HEK293 (cell line): ENCODE results near the gene SERPINB6.

Experiments
- CTCF ChIA-PET: fragments of 350-600 bp; formaldehyde crosslinking; extraction: SDS; loops from one replicate; lab custom pipeline; 2021; ENCODE audit warnings: antibody characterized with exemption; lab: Yijun Ruan, JAX
- POLR2A ChIA-PET: fragments of 300-600 bp; formaldehyde crosslinking; extraction: SDS; loops from one replicate; lab custom pipeline; 2020; ENCODE audit warnings: antibody characterized with exemption, inconsistent platforms; lab: Yijun Ruan, JAX
- H3K27ac ChIP-seq: fragments of 200-500 bp; sonication (Bioruptor generic); 2 replicates; pipeline ENCODE4 v1.5.1; 2014; ENCODE audit warnings: low read depth, low read length, control low read depth, inconsistent platforms; ENCODE audit errors: extremely low read depth
- H3K36me3 ChIP-seq, 2 experiments: fragments of 200-500 bp in 1 of 2; sonication (Bioruptor generic) in 1 of 2; 1 replicate in 1 of 2; 2 replicates in 1 of 2; pipeline ENCODE4 v1.5.1; 2014 to 2017; ENCODE audit warnings: inconsistent platforms in 2 of 2, low read length in 2 of 2; ENCODE audit not compliant: control insufficient read depth in 2 of 2, insufficient read depth in 1 of 2
- H3K4me1 ChIP-seq: fragments of 200-500 bp; sonication (Bioruptor generic); 2 replicates; pipeline ENCODE4 v1.5.1; 2014; ENCODE audit warnings: mild to moderate bottlenecking, low read length, inconsistent platforms; ENCODE audit not compliant: control insufficient read depth, insufficient read depth
- H3K4me3 ChIP-seq: 2 replicates; pipeline ENCODE4 v1.5.1; 2011; ENCODE audit warnings: low read depth, mild to moderate bottlenecking, control low read depth, low read length, moderate library complexity
- H3K9me3 ChIP-seq: fragments of 200-500 bp; sonication (Bioruptor generic); 2 replicates; pipeline ENCODE4 v1.5.1; 2014; ENCODE audit warnings: low read depth, low read length, inconsistent platforms; ENCODE audit not compliant: control insufficient read depth, insufficient read depth
- CTCF ChIP-seq: fragments of 450-650 bp; formaldehyde crosslinking; IDR thresholded peaks from 2 replicates; pipeline ENCODE4 v1.5.1; 2016; ENCODE audit warnings: missing biosample characterization, missing genetic modification characterization
- GFI1B ChIP-seq: fragments of 450-650 bp; formaldehyde crosslinking; IDR thresholded peaks from 2 replicates; pipeline ENCODE4 v1.5.1; 2016; ENCODE audit warnings: missing biosample characterization, missing genetic modification characterization
- HIC1 ChIP-seq: fragments of 450-650 bp; formaldehyde crosslinking; IDR thresholded peaks from 2 replicates; pipeline ENCODE4 v1.5.1; 2016; ENCODE audit warnings: missing biosample characterization, missing genetic modification characterization
- HOXA7 ChIP-seq: sonication (generic); formaldehyde crosslinking; IDR thresholded peaks from 2 replicates; pipeline ENCODE4 v1.8.1; 2022; ENCODE audit warnings: missing genetic modification reagents, borderline replicate concordance
- KLF7 ChIP-seq: fragments of 450-650 bp; formaldehyde crosslinking; IDR thresholded peaks from 2 replicates; pipeline ENCODE4 v1.5.1; 2016; ENCODE audit warnings: missing biosample characterization, missing genetic modification characterization, borderline replicate concordance
- MYNN ChIP-seq: fragments of 450-650 bp; formaldehyde crosslinking; IDR thresholded peaks from 2 replicates; pipeline ENCODE4 v1.5.1; 2016; ENCODE audit warnings: missing biosample characterization, missing genetic modification characterization, borderline replicate concordance
- ZBTB1 ChIP-seq: fragments of 450-650 bp; formaldehyde crosslinking; IDR thresholded peaks from 2 replicates; pipeline ENCODE4 v1.5.1; 2016; ENCODE audit warnings: missing biosample characterization, missing genetic modification characterization
- ZBTB17 ChIP-seq: fragments of 450-650 bp; formaldehyde crosslinking; IDR thresholded peaks from 2 replicates; pipeline ENCODE4 v1.5.1; 2016; ENCODE audit warnings: missing biosample characterization, missing genetic modification characterization
- ZBTB44 ChIP-seq: fragments of 450-650 bp; IDR thresholded peaks from 2 replicates; pipeline ENCODE4 v1.5.1; 2018; ENCODE audit warnings: missing biosample characterization, mild to moderate bottlenecking, missing genetic modification characterization
- ZBTB48 ChIP-seq: fragments of 450-650 bp; formaldehyde crosslinking; IDR thresholded peaks from 2 replicates; pipeline ENCODE4 v1.5.1; 2016; ENCODE audit warnings: missing biosample characterization, missing genetic modification characterization
- ZBTB8A ChIP-seq: fragments of 450-650 bp; formaldehyde crosslinking; IDR thresholded peaks from 2 replicates; pipeline ENCODE4 v1.5.1; 2016; ENCODE audit warnings: missing biosample characterization, missing genetic modification characterization
- ZFP3 ChIP-seq: fragments of 450-650 bp; formaldehyde crosslinking; IDR thresholded peaks from 2 replicates; pipeline ENCODE4 v1.5.1; 2016; ENCODE audit warnings: low read depth, missing biosample characterization, missing genetic modification characterization
- ZIC2 ChIP-seq: fragments of 450-650 bp; formaldehyde crosslinking; IDR thresholded peaks from 2 replicates; pipeline ENCODE4 v1.5.1; 2016; ENCODE audit warnings: missing biosample characterization, missing genetic modification characterization
- ZNF114 ChIP-seq: fragments of 450-650 bp; formaldehyde crosslinking; IDR thresholded peaks from 2 replicates; pipeline ENCODE4 v1.5.0; 2017; ENCODE audit warnings: missing biosample characterization, missing genetic modification characterization
- ZNF121 ChIP-seq: fragments of 450-650 bp; formaldehyde crosslinking; IDR thresholded peaks from 2 replicates; pipeline ENCODE4 v1.5.1; 2016; ENCODE audit warnings: missing biosample characterization, missing genetic modification characterization
- ZNF19 ChIP-seq: fragments of 450-650 bp; formaldehyde crosslinking; IDR thresholded peaks from 2 replicates; pipeline ENCODE4; 2016; ENCODE audit warnings: missing biosample characterization, missing genetic modification characterization, low read depth
- ZNF2 ChIP-seq: fragments of 450-650 bp; formaldehyde crosslinking; IDR thresholded peaks from 2 replicates; pipeline ENCODE4 v1.5.1; 2016; ENCODE audit warnings: missing biosample characterization, missing genetic modification characterization
- ZNF24 ChIP-seq: fragments of 450-650 bp; formaldehyde crosslinking; IDR thresholded peaks from 2 replicates; pipeline ENCODE4 v1.5.1; 2016; ENCODE audit warnings: missing biosample characterization, missing genetic modification characterization
- ZNF341 ChIP-seq: fragments of 450-650 bp; formaldehyde crosslinking; IDR thresholded peaks from 2 replicates; pipeline ENCODE4; 2016; ENCODE audit warnings: low read depth, missing biosample characterization, missing genetic modification characterization
- ZNF416 ChIP-seq: fragments of 450-650 bp; formaldehyde crosslinking; IDR thresholded peaks from 2 replicates; pipeline ENCODE4 v1.5.1; 2016; ENCODE audit warnings: missing biosample characterization, missing genetic modification characterization
- ZNF488 ChIP-seq: fragments of 450-650 bp; formaldehyde crosslinking; IDR thresholded peaks from 2 replicates; pipeline ENCODE4 v1.5.1; 2016; ENCODE audit warnings: missing biosample characterization, missing genetic modification characterization
- ZNF514 ChIP-seq: fragments of 450-650 bp; formaldehyde crosslinking; IDR thresholded peaks from 2 replicates; pipeline ENCODE4 v1.5.1; 2016; ENCODE audit warnings: missing biosample characterization, missing genetic modification characterization
- ZNF544 ChIP-seq: fragments of 450-650 bp; formaldehyde crosslinking; IDR thresholded peaks from 2 replicates; pipeline ENCODE4 v1.5.0; 2017; ENCODE audit warnings: missing biosample characterization, missing genetic modification characterization
- ZNF555 ChIP-seq: fragments of 450-650 bp; formaldehyde crosslinking; conservative IDR thresholded peaks from 2 replicates; pipeline ENCODE4 v1.5.1; 2017; ENCODE audit warnings: missing biosample characterization, mild to moderate bottlenecking, missing genetic modification characterization, inconsistent platforms
- ZNF585B ChIP-seq: fragments of 450-650 bp; formaldehyde crosslinking; IDR thresholded peaks from 2 replicates; pipeline ENCODE4 v1.5.1; 2016; ENCODE audit warnings: missing biosample characterization, missing genetic modification characterization
- ZNF704 ChIP-seq: fragments of 450-650 bp; formaldehyde crosslinking; IDR thresholded peaks from 2 replicates; pipeline ENCODE4 v1.5.1; 2016; ENCODE audit warnings: missing biosample characterization, missing genetic modification characterization
- ZNF747 ChIP-seq: fragments of 450-650 bp; formaldehyde crosslinking; IDR thresholded peaks from 2 replicates; pipeline ENCODE4 v1.5.1; 2016; ENCODE audit warnings: missing biosample characterization, missing genetic modification characterization
- ZNF768 ChIP-seq: fragments of 450-650 bp; formaldehyde crosslinking; IDR thresholded peaks from 2 replicates; pipeline ENCODE4 v1.5.1; 2018; ENCODE audit warnings: missing biosample characterization, mild to moderate bottlenecking, missing genetic modification characterization
- ZNF830 ChIP-seq: fragments of 450-650 bp; IDR thresholded peaks from 2 replicates; pipeline ENCODE4 v1.5.0; 2018; ENCODE audit warnings: missing biosample characterization, missing genetic modification characterization, low read depth, mild to moderate bottlenecking, moderate library complexity
- ZSCAN30 ChIP-seq: fragments of 450-650 bp; IDR thresholded peaks from 2 replicates; pipeline ENCODE4 v1.5.1; 2018; ENCODE audit warnings: missing biosample characterization, mild to moderate bottlenecking, missing genetic modification characterization, moderate library complexity

Gene SERPINB6

GRCh38 chr6:2970753-2971419, 481 bp downstream of the SERPINB6 start:
- Histone ChIP-seq H3K36me3 (peaks cover 0 to 4% of the 10 kb centered on the region in 2 experiments; a peak in 1 of 3 replicates), H3K4me1 (peaks cover 6% of the 10 kb centered on the region), H3K9me3 (no peaks in the 10 kb centered on the region), H3K27ac (peak overlapping the region; percentile 90), H3K4me3 (peak overlapping the region; percentile 70)
- ChIA-PET CTCF (interaction anchor here (0.6 to 1.6 kb wide), 3 partner anchors 9 to 73 kb away, joined by 3 to 5 read pairs (median 3); no protein-coding TSS in a partner anchor), POLR2A (interaction anchor here (0.5 to 2.0 kb wide), 8 partner anchors 9 to 53 kb away, joined by 3 to 25 read pairs (median 6); partner anchors contain the start of gene NQO2)
- no peak for TF ChIP-seq ZNF555 (tag by site-specific recombination)
- no peak for TF ChIP-seq ZNF830 (tag by site-specific recombination)
- TF ChIP-seq ZBTB1: no peak
- TF ChIP-seq ZBTB8A (tag by site-specific recombination): 0 out of 2 replicates have a peak, but pooled peaks have one; percentile 12
- TF ChIP-seq ZNF24: no peak
- no peak for TF ChIP-seq ZSCAN30 (tag by site-specific recombination)
- no peak for TF ChIP-seq ZFP3 (tag by site-specific recombination)
- TF ChIP-seq ZNF747 (tag by site-specific recombination): no peak
- TF ChIP-seq CTCF: no peak
- TF ChIP-seq ZNF768 (tag by site-specific recombination): no peak
- no peak for TF ChIP-seq ZNF704 (tag by site-specific recombination)
- peak; percentile 72 for TF ChIP-seq ZBTB17 (tag by site-specific recombination)
- TF ChIP-seq ZNF341 (tag by site-specific recombination): peak; percentile 43; the same call in 1 of the 2 replicates
- no peak for TF ChIP-seq ZNF121 (tag by site-specific recombination)
- no peak for TF ChIP-seq ZNF416 (tag by site-specific recombination)
- TF ChIP-seq HIC1 (tag by site-specific recombination): no peak
- TF ChIP-seq ZBTB44: 0 out of 2 replicates have a peak, but pooled peaks have one; percentile 11
- no peak for TF ChIP-seq ZNF19 (tag by site-specific recombination)
- no peak for TF ChIP-seq HOXA7 (CRISPR knock-in tag)
- TF ChIP-seq ZNF2 (tag by site-specific recombination): no peak
- TF ChIP-seq ZIC2 (tag by site-specific recombination): 0 out of 2 replicates have a peak, but pooled peaks have one; percentile 10
- TF ChIP-seq ZBTB48: no peak
- no peak for TF ChIP-seq ZNF544 (tag by site-specific recombination)
- no peak for TF ChIP-seq ZNF585B (tag by site-specific recombination)
- no peak for TF ChIP-seq ZNF488 (tag by site-specific recombination)
- TF ChIP-seq KLF7: no peak
- no peak for TF ChIP-seq ZNF514
- TF ChIP-seq GFI1B (tag by site-specific recombination): no peak
- no peak for TF ChIP-seq MYNN (tag by site-specific recombination)
- no peak for TF ChIP-seq ZNF114 (tag by site-specific recombination)
